Measurements from ENCODE around the gene MEGF11.

MEGF11 gene

GRCh38 chr15:66169023-66169422 lies 84.5 kb downstream of the MEGF11 start:
- no peak for DNase-seq (ENCODE audit: low read depth, low spot score)
- no peak overlapping the region for H3K9ac ChIP-seq (ENCODE audit: insufficient read length, low read depth)
- TF ChIP-seq SUZ12 (IDR thresholded peaks at IDR 0.05; ENCODE audit: extremely low read depth, insufficient read depth, insufficient read length) (no peak), ZNF274 (IDR thresholded peaks at IDR 0.05; ENCODE audit: low read depth, low read length) (no peak), YY1 (IDR thresholded peaks at IDR 0.05; ENCODE audit: insufficient read depth, insufficient read length) (no peak)

DNA sequence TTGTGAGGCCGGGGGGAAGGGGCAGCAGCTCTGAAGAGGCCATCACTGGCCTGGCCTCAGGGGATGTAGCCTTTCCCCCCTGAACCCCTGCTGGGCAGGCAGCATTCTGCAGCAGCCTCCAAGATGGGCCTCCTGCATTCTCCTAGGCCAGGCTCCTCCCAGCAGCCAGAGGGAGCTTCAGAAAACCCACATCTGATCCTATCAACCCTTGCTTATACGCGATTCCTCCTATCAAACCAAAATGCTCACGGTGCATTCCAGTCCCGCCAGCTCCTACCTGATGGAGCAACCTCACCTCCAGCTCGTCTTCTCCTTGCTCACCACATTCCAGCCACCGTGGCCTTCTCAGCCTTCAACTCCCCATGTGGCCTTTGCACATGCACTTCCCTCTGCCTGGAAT lies 85.7 kb downstream of the MEGF11 start:
- TF ChIP-seq SUZ12 (IDR thresholded peaks at IDR 0.05; ENCODE audit: extremely low read depth, insufficient read depth, insufficient read length) = no peak
- TF ChIP-seq ZNF274 (IDR thresholded peaks at IDR 0.05; ENCODE audit: low read depth, low read length) = no peak
- no peak for TF ChIP-seq YY1 (IDR thresholded peaks at IDR 0.05; ENCODE audit: insufficient read depth, insufficient read length)
- no peak overlapping the region for H3K4me3 ChIP-seq (ENCODE audit: insufficient read length, low read depth)
- H3K4me1 ChIP-seq (ENCODE audit: insufficient read depth, insufficient read length) = peaks cover 28% of the 10 kb centered on the region
- H3K9me3 ChIP-seq (ENCODE audit: insufficient read depth, low read length) = no peaks in the 10 kb centered on the region
- H3K27me3 ChIP-seq (ENCODE audit: insufficient read depth, insufficient read length) = no peaks in the 10 kb centered on the region
- no peak for DNase-seq (ENCODE audit: low read depth, low spot score)
- H3K36me3 ChIP-seq (ENCODE audit: insufficient read depth, insufficient read length, low read length) = no peaks in the 10 kb centered on the region
- H3K9ac ChIP-seq (ENCODE audit: insufficient read length, low read depth) = no peak overlapping the region

More at GRCh38 chr15:66169023-66169422, 84.5 kb downstream of the MEGF11 start:
- no peaks in the 10 kb centered on the region for H3K36me3 ChIP-seq (ENCODE audit: insufficient read depth, insufficient read length, low read length)
- H3K9me3 ChIP-seq (ENCODE audit: insufficient read depth, low read length) = no peaks in the 10 kb centered on the region
- H3K4me1 ChIP-seq (ENCODE audit: insufficient read depth, insufficient read length) = peaks cover 29% of the 10 kb centered on the region
- H3K4me3 ChIP-seq (ENCODE audit: insufficient read length, low read depth) = no peak overlapping the region
- H3K27me3 ChIP-seq (ENCODE audit: insufficient read depth, insufficient read length) = no peaks in the 10 kb centered on the region

- H3K36me3 ChIP-seq (ENCODE audit: insufficient read depth, insufficient read length, low read length) = no peaks in the 10 kb centered on the region
- no peak overlapping the region for H3K4me3 ChIP-seq (ENCODE audit: insufficient read length, low read depth)
- H3K9me3 ChIP-seq (ENCODE audit: insufficient read depth, low read length) = no peaks in the 10 kb centered on the region
- DNase-seq (ENCODE audit: low read depth, low spot score) = no peak
- H3K9ac ChIP-seq (ENCODE audit: insufficient read length, low read depth) = no peak overlapping the region
- no peak for TF ChIP-seq YY1 (IDR thresholded peaks at IDR 0.05; ENCODE audit: insufficient read depth, insufficient read length)
- TF ChIP-seq SUZ12 (IDR thresholded peaks at IDR 0.05; ENCODE audit: extremely low read depth, insufficient read depth, insufficient read length) = no peak
- no peak for TF ChIP-seq ZNF274 (IDR thresholded peaks at IDR 0.05; ENCODE audit: low read depth, low read length)
- H3K4me1 ChIP-seq (ENCODE audit: insufficient read depth, insufficient read length) = peaks cover 19% of the 10 kb centered on the region
- no peaks in the 10 kb centered on the region for H3K27me3 ChIP-seq (ENCODE audit: insufficient read depth, insufficient read length)
These were observed 87.7 kb downstream of the MEGF11 start for GRCh38 chr15:66165856-66166255.

DNA sequence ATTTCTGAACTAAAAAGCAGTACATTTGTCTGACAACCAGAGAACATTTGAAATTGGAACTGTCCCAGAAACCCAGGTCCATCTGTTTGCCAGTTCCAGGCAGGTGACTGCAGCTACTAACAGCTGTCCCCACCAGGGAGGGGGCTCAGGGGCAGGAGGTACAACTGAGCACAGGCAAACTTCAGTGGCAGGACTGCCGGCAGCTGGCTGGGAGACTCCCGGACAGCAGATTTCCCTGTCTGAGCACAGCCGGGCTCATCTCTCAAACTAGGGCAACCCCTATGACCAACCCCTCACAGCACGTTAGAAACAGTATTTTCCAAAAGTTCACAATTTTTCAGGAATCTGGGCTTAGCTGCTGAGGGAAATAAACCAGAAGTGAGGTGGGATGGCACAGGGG lies 88.8 kb downstream of the MEGF11 start:
- Histone ChIP-seq H3K4me1 (ENCODE audit: insufficient read depth, insufficient read length) (peaks cover 22% of the 10 kb centered on the region), H3K36me3 (ENCODE audit: insufficient read depth, insufficient read length, low read length) (no peaks in the 10 kb centered on the region), H3K27me3 (ENCODE audit: insufficient read depth, insufficient read length) (no peaks in the 10 kb centered on the region), H3K4me3 (ENCODE audit: insufficient read length, low read depth) (no peak overlapping the region), H3K9ac (ENCODE audit: insufficient read length, low read depth) (no peak overlapping the region), H3K9me3 (ENCODE audit: insufficient read depth, low read length) (no peaks in the 10 kb centered on the region)
- no peak for DNase-seq (ENCODE audit: low read depth, low spot score)
- TF ChIP-seq ZNF274 (IDR thresholded peaks at IDR 0.05; ENCODE audit: low read depth, low read length) = no peak
- TF ChIP-seq YY1 (IDR thresholded peaks at IDR 0.05; ENCODE audit: insufficient read depth, insufficient read length) = no peak
- TF ChIP-seq SUZ12 (IDR thresholded peaks at IDR 0.05; ENCODE audit: extremely low read depth, insufficient read depth, insufficient read length) = no peak

- H3K9ac ChIP-seq (ENCODE audit: insufficient read length, low read depth) = no peak overlapping the region
- H3K4me3 ChIP-seq (ENCODE audit: insufficient read length, low read depth) = no peak overlapping the region
- DNase-seq (ENCODE audit: low read depth, low spot score) = no peak
- H3K27me3 ChIP-seq (ENCODE audit: insufficient read depth, insufficient read length) = no peaks in the 10 kb centered on the region
- no peaks in the 10 kb centered on the region for H3K9me3 ChIP-seq (ENCODE audit: insufficient read depth, low read length)
- H3K36me3 ChIP-seq (ENCODE audit: insufficient read depth, insufficient read length, low read length) = no peaks in the 10 kb centered on the region
- H3K4me1 ChIP-seq (ENCODE audit: insufficient read depth, insufficient read length) = peaks cover 22% of the 10 kb centered on the region
- TF ChIP-seq SUZ12 (IDR thresholded peaks at IDR 0.05; ENCODE audit: extremely low read depth, insufficient read depth, insufficient read length) (no peak), YY1 (IDR thresholded peaks at IDR 0.05; ENCODE audit: insufficient read depth, insufficient read length) (no peak)
These were observed 90.0 kb downstream of the MEGF11 start for GRCh38 chr15:66163553-66163952.

DNA sequence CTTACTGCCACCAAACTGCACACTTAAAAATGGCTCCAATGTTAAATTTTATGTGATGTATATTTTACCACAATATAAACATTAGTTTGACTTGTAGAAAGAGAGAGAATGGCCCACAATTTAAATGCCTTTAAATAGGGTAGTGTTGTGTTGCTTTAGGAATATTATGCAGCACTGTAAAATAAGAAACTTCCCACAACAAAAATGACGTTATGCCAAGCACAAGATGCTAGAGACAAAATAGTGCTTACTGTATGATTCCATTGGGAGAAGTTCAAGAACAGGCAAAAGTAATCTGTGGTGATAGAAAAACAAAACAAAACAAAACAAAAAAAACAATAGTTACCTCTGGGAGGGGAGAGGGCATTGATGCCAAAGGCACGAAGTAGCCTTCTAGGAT lies 91.3 kb downstream of the MEGF11 start:
- no peak for DNase-seq (ENCODE audit: low read depth, low spot score)
- no peaks in the 10 kb centered on the region for H3K27me3 ChIP-seq (ENCODE audit: insufficient read depth, insufficient read length)

DNA sequence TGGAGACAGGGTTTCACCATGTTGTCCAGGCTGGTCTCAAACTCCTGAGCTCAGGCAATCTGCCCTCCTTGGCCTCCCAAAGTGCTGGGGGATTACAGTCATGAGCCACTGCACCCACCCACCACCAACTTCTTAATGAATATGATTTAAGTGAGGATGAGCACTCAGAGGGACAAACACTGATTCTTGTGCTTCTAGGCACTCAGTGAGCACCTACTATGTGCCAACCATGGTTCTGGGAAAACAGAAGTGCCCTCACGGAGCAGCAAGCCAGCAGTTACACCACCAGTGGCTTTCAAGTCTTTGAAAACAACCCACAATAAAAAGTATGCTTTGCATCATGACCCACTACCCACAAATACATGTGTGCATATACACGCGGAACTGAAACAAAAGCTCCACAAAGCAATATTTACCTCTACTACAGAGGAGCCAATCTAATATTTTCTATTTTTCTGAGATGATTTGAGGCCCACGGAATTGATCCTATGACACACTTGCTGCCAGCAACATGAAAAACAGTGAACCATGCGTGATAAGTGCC lies 91.9 kb downstream of the MEGF11 start:
- Histone ChIP-seq H3K4me1 (ENCODE audit: insufficient read depth, insufficient read length) (peaks cover 10% of the 10 kb centered on the region), H3K27me3 (ENCODE audit: insufficient read depth, insufficient read length) (no peaks in the 10 kb centered on the region)
- DNase-seq (ENCODE audit: low read depth, low spot score) = no peak

More for the DNA sequence above, 91.3 kb downstream of the MEGF11 start:
- no peak overlapping the region for H3K9ac ChIP-seq (ENCODE audit: insufficient read length, low read depth)
- H3K36me3 ChIP-seq (ENCODE audit: insufficient read depth, insufficient read length, low read length) = no peaks in the 10 kb centered on the region
- H3K9me3 ChIP-seq (ENCODE audit: insufficient read depth, low read length) = no peaks in the 10 kb centered on the region
- no peak overlapping the region for H3K4me3 ChIP-seq (ENCODE audit: insufficient read length, low read depth)
- peaks cover 14% of the 10 kb centered on the region for H3K4me1 ChIP-seq (ENCODE audit: insufficient read depth, insufficient read length)
- TF ChIP-seq SUZ12 (IDR thresholded peaks at IDR 0.05; ENCODE audit: extremely low read depth, insufficient read depth, insufficient read length) (no peak), YY1 (IDR thresholded peaks at IDR 0.05; ENCODE audit: insufficient read depth, insufficient read length) (no peak), ZNF274 (IDR thresholded peaks at IDR 0.05; ENCODE audit: low read depth, low read length) (no peak)

More for the DNA sequence above, 91.9 kb downstream of the MEGF11 start:
- TF ChIP-seq SUZ12 (IDR thresholded peaks at IDR 0.05; ENCODE audit: extremely low read depth, insufficient read depth, insufficient read length) (no peak), YY1 (IDR thresholded peaks at IDR 0.05; ENCODE audit: insufficient read depth, insufficient read length) (no peak), ZNF274 (IDR thresholded peaks at IDR 0.05; ENCODE audit: low read depth, low read length) (no peak)
- Histone ChIP-seq H3K36me3 (ENCODE audit: insufficient read depth, insufficient read length, low read length) (no peaks in the 10 kb centered on the region), H3K9ac (ENCODE audit: insufficient read length, low read depth) (no peak overlapping the region), H3K9me3 (ENCODE audit: insufficient read depth, low read length) (no peaks in the 10 kb centered on the region), H3K4me3 (ENCODE audit: insufficient read length, low read depth) (no peak overlapping the region)
